Neural progenitor cell (in vitro differentiated cells): ENCODE data around the gene TRPM2.

Experiments
- EZH2 ChIP-seq: fragments of 200-600 bp; sonication (generic); IDR thresholded peaks from 2 replicates; pipeline ENCODE4 v1.6.1; 2017; ENCODE audit warnings: antibody characterized with exemption, mild to moderate bottlenecking, moderate library complexity
- TF ChIP-seq, protein P1 (sequence below): fragments of 200-600 bp; sonication (generic); IDR thresholded peaks from 2 replicates; pipeline ENCODE4 v1.5.1; 2017; ENCODE audit warnings: antibody characterized with exemption, mild to moderate bottlenecking

DNA sequence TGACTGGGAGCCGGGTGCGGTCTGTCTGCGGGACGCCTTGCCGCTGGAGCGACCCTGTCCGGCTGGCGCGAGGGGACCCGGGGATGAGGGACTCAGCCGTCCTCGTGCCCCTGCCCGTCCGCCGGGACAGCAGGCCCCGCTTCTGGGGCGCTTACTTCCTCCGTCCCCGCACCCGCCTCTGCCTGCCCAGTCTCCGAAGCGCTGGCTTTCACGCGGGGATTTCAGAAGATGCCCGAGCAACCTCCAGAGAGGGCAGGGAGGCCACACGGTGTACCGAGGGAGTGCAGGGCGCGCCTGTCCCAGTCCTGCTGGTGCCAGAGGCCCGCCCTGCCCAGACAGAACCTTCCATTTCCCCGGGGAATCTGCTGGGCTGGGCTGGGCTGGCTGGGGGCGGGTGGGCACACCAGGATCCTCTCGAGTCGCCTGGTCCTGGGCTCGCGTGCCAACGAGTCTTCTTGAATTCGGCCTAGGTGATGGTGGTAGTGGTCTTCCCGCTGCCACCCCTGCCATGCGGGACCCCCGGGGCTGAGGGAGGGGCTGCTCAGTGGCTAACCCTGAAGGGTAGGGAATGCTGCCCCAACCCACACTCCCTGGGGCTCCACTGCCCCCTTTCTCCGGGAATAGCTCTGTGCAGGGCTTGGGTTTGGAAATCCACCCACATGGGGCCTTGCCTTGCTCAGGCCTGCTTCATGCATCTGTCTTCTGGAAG lies 2.5 kb upstream of the TRPM2 start:
- no peak for TF ChIP-seq EZH2
- TF ChIP-seq, protein P1, sequence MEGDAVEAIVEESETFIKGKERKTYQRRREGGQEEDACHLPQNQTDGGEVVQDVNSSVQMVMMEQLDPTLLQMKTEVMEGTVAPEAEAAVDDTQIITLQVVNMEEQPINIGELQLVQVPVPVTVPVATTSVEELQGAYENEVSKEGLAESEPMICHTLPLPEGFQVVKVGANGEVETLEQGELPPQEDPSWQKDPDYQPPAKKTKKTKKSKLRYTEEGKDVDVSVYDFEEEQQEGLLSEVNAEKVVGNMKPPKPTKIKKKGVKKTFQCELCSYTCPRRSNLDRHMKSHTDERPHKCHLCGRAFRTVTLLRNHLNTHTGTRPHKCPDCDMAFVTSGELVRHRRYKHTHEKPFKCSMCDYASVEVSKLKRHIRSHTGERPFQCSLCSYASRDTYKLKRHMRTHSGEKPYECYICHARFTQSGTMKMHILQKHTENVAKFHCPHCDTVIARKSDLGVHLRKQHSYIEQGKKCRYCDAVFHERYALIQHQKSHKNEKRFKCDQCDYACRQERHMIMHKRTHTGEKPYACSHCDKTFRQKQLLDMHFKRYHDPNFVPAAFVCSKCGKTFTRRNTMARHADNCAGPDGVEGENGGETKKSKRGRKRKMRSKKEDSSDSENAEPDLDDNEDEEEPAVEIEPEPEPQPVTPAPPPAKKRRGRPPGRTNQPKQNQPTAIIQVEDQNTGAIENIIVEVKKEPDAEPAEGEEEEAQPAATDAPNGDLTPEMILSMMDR = no peak
